OCI-LY7 (cell line): ENCODE data around the gene GRIP1. TPM values are rescaled to one million over a fixed set of nuclear protein-coding genes. Genes with fewer than 3 reads are reported as not detected.

Experiments used
- BruUV-seq: library from RNA; stranded (reverse); fragments of 400-500 nt; replicated peaks from 2 replicates; lab custom pipeline; 2021; lab: Mats Ljungman, UMichigan
- CTCF ChIA-PET: fragments of 300-600 bp; sonication (Branson Sonifier 250); formaldehyde crosslinking; loops from one replicate; lab custom pipeline; 2022; ENCODE audit warnings: antibody characterized with exemption; ENCODE audit not compliant: unreplicated experiment; lab: Charles Lee
- POLR2A ChIA-PET: fragments of 300-600 bp; sonication (Branson Sonifier 250); formaldehyde crosslinking; loops from one replicate; lab custom pipeline; 2022; ENCODE audit warnings: antibody characterized with exemption; lab: Charles Lee
- DNase-seq: peaks from one replicate; pipeline ENCODE4 v3.0.0-alpha.2; 2015; ENCODE audit warnings: low spot score
- H2AFZ ChIP-seq: fragments of 200-600 bp; sonication (generic), shearing (Covaris generic); 2 replicates; pipeline ENCODE4 v1.6.1; 2014; ENCODE audit warnings: mild to moderate bottlenecking, antibody characterized with exemption, low read length, moderate library complexity
- H3K27ac ChIP-seq: fragments of 200-600 bp; sonication (generic); 2 replicates; pipeline ENCODE4 v1.5.1; 2014; ENCODE audit warnings: mixed run types, low read depth, mild to moderate bottlenecking, moderate library complexity, low read length, inconsistent platforms; ENCODE audit not compliant: poor library complexity, severe bottlenecking
- H3K36me3 ChIP-seq: fragments of 200-600 bp; sonication (generic); 2 replicates; pipeline ENCODE4 v1.6.1; 2014; ENCODE audit warnings: mild to moderate bottlenecking, antibody characterized with exemption, low read length, moderate library complexity, mixed read lengths; ENCODE audit not compliant: insufficient read depth
- H3K4me1 ChIP-seq: fragments of 200-600 bp; sonication (generic); 2 replicates; pipeline ENCODE4 v1.5.1; 2014; ENCODE audit warnings: mild to moderate bottlenecking, low read length; ENCODE audit not compliant: insufficient read depth, poor library complexity, severe bottlenecking
- H3K4me2 ChIP-seq: fragments of 200-600 bp; sonication (generic); 2 replicates; pipeline ENCODE4 v1.6.1; 2014; ENCODE audit warnings: mild to moderate bottlenecking, low read length
- H3K4me3 ChIP-seq: fragments of 200-600 bp; sonication (generic); 2 replicates; pipeline ENCODE4 v1.5.1; 2014; ENCODE audit warnings: mild to moderate bottlenecking, low read depth, low read length; ENCODE audit not compliant: poor library complexity, severe bottlenecking
- H3K79me2 ChIP-seq: fragments of 200-600 bp; sonication (generic); 2 replicates; pipeline ENCODE4 v1.6.1; 2016; ENCODE audit warnings: low read depth, mild to moderate bottlenecking, low read length, moderate library complexity, mixed read lengths; ENCODE audit not compliant: insufficient read depth
- H3K9me2 ChIP-seq: fragments of 200-600 bp; sonication (generic); 2 replicates; pipeline ENCODE4 v1.6.1; 2016; ENCODE audit warnings: mild to moderate bottlenecking, low read length, mixed read lengths; ENCODE audit not compliant: insufficient read depth
- H3K9me3 ChIP-seq: fragments of 200-600 bp; sonication (generic); 2 replicates; pipeline ENCODE4 v1.6.1; 2014; ENCODE audit warnings: mild to moderate bottlenecking, mixed run types, low read length, mixed read lengths
- H4K20me1 ChIP-seq: fragments of 200-600 bp; sonication (generic); 2 replicates; pipeline ENCODE4 v1.6.1; 2014; ENCODE audit warnings: mild to moderate bottlenecking, antibody characterized with exemption, low read length, moderate library complexity, mixed read lengths; ENCODE audit not compliant: insufficient read depth
- EZH2phosphoT487 ChIP-seq: fragments of 200-600 bp; sonication (generic); IDR thresholded peaks from 2 replicates; pipeline ENCODE4 v1.6.1; 2018; ENCODE audit warnings: low read depth, borderline replicate concordance, mild to moderate bottlenecking, mixed run types, antibody characterized with exemption, low read length, moderate library complexity, mixed read lengths
- intact Hi-C: fragments of 100-400 bp; cut with micrococcal nuclease; formaldehyde crosslinking; loops from one replicate; pipeline ENCODE4 v1.10.0; 2022; ENCODE audit not compliant: unreplicated experiment
- total RNA-seq, 2 experiments: library from RNA; depleted of rRNA in 1 of 2; stranded (reverse); fragments of >200 nt in 1 of 2; shearing (Covaris generic) in 1 of 2; gene quantifications; 2 replicates each; pipeline ENCODE4 v1.2.3, GENCODE V29; 2014 to 2022
- TF ChIP-seq, protein P1 (sequence below): fragments of 200-600 bp; sonication (generic); conservative IDR thresholded peaks from 2 replicates; pipeline ENCODE4 v1.5.1; 2014; ENCODE audit warnings: mild to moderate bottlenecking, antibody characterized with exemption, low read length, moderate library complexity, mixed read lengths

The GRIP1 gene
- total RNA-seq, 2 experiments from 2014 or later: 4.1 to 7.6 TPM

DNA sequence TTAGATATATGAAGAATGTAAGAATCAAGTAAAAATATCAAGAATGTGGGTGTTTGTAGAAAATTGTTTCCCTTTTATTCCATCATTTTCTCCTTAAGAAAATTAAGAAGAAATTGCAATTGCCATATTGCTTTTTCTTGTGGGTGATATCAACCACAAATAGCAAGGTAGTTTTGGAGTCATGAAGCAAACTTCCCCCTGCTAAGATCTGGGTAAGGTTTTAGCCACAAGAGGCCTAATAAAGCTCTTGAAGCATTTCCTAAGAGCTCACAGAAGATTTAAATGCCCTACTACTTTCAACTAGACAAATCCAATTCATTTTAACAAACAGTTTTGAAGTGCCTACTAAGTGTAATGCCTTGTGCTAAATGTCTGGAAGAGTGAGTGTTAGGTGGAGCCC is 2.6 kb downstream of the GRIP1 start:
- H3K4me3 ChIP-seq: no peak overlapping the region
- TF ChIP-seq, protein P1, sequence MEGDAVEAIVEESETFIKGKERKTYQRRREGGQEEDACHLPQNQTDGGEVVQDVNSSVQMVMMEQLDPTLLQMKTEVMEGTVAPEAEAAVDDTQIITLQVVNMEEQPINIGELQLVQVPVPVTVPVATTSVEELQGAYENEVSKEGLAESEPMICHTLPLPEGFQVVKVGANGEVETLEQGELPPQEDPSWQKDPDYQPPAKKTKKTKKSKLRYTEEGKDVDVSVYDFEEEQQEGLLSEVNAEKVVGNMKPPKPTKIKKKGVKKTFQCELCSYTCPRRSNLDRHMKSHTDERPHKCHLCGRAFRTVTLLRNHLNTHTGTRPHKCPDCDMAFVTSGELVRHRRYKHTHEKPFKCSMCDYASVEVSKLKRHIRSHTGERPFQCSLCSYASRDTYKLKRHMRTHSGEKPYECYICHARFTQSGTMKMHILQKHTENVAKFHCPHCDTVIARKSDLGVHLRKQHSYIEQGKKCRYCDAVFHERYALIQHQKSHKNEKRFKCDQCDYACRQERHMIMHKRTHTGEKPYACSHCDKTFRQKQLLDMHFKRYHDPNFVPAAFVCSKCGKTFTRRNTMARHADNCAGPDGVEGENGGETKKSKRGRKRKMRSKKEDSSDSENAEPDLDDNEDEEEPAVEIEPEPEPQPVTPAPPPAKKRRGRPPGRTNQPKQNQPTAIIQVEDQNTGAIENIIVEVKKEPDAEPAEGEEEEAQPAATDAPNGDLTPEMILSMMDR: no peak
- H3K79me2 ChIP-seq: no peaks in the 10 kb centered on the region
- no peak overlapping the region for H3K27ac ChIP-seq
- H3K4me2 ChIP-seq: no peak overlapping the region
- H3K36me3 ChIP-seq: no peaks in the 10 kb centered on the region
- H3K4me1 ChIP-seq: peaks cover 11% of the 10 kb centered on the region
- DNase-seq: no peak
- H4K20me1 ChIP-seq: no peaks in the 10 kb centered on the region
- BruUV-seq: no TSS peak
- H3K9me2 ChIP-seq: no peaks in the 10 kb centered on the region
- CTCF ChIA-PET: no interaction called here
- H3K9me3 ChIP-seq: no peaks in the 10 kb centered on the region
- intact Hi-C loops: no loop called here
- H2AFZ ChIP-seq: no peak overlapping the region
- POLR2A ChIA-PET: interaction anchor here (1.0 kb wide), 1 partner anchor 9 kb away, joined by 4 read pairs; no protein-coding TSS in a partner anchor

DNA sequence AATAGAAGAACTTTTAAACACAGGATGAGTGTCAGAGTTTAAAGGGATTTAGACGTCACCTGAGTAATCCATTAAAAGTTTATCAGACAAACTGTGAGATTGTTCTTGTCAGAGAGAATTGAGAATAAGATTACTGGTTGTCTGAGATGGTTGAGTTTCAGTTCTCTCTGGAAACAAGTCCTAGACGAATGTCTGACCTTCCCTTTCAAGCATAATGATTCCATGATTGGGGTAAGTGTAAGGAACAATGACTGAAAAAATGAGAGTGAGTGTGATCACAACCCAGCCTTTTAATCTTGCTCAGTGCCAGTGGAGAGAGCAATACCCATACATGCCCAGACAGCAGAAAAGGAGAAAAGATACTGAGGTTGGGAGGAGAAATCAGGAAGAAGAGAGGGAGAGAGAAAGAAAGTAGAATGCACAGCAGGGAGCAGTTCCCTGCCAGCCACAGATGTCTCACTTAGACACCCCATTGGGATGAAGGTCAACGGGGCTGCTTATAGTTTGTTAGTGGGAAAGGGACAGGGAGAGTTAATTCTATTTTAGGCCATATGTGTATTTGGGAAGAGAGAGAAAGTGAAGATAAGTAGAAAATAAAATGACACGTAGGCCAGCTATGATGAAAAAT is 4.3 kb downstream of the GRIP1 start:
- intact Hi-C loops: no loop called here
- Histone ChIP-seq H3K27ac (no peak overlapping the region), H3K79me2 (no peaks in the 10 kb centered on the region), H4K20me1 (no peaks in the 10 kb centered on the region), H3K4me1 (peaks cover 11% of the 10 kb centered on the region), H3K36me3 (no peaks in the 10 kb centered on the region), H3K4me2 (no peak overlapping the region), H3K9me3 (no peaks in the 10 kb centered on the region), H3K4me3 (no peak overlapping the region), H2AFZ (peak overlapping the region; percentile 9; the same call in 1 of the 2 replicates), H3K9me2 (no peaks in the 10 kb centered on the region)
- DNase-seq: no peak
- ChIA-PET POLR2A (no interaction called here), CTCF (no interaction called here)
- TF ChIP-seq, protein P1: no peak
- TF ChIP-seq EZH2phosphoT487: no peak
- BruUV-seq: no TSS peak

DNA sequence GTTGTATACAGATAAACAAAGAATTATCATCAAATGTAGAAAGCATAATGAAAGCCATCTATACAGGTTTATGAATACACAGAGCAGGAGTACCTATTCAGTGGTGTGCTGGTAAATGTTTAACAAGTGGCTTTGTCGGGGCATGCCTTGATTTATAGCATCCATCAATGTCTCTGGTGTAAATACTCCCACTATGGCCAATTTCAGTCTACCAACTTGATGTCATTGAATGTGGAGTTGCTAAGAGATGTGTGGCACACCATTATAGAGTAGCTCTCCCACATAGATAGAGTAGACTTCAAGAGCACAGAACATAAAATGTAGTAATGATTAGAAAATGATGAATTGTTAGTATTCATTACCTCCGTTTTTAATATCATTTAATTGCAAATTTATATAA is 9.3 kb downstream of the GRIP1 start:
- H3K79me2 ChIP-seq: no peaks in the 10 kb centered on the region
- ChIA-PET CTCF (no interaction called here), POLR2A (interaction anchor here (1.1 to 1.4 kb wide), 2 partner anchors 32 to 43 kb away, joined by 3 read pairs; no protein-coding TSS in a partner anchor)
- TF ChIP-seq, protein P1: no peak
- TF ChIP-seq EZH2phosphoT487: no peak
- no peaks in the 10 kb centered on the region for H4K20me1 ChIP-seq
- no peak for DNase-seq
- H3K9me3 ChIP-seq: no peaks in the 10 kb centered on the region
- H3K27ac ChIP-seq: no peak overlapping the region
- H3K4me2 ChIP-seq: no peak overlapping the region
- intact Hi-C loops: no loop called here
- H3K9me2 ChIP-seq: no peaks in the 10 kb centered on the region
- BruUV-seq: no TSS peak
- H3K4me1 ChIP-seq: peaks cover 7% of the 10 kb centered on the region
- no peak overlapping the region for H2AFZ ChIP-seq
- no peak overlapping the region for H3K4me3 ChIP-seq
- no peaks in the 10 kb centered on the region for H3K36me3 ChIP-seq
